Left cardiac atrium (tissue), 4 donors: ENCODE measurements around the gene RPUSD3. TPM values are rescaled to one million over a fixed set of nuclear protein-coding genes. Genes with fewer than 3 reads are reported as not detected.

Experiments
- ATAC-seq, 2 donors: fragments of 200-7000 bp; cut with Tn5 transposase; one replicate each; pipeline ENCODE4 v1.9.1; 2020; ENCODE audit warnings: mild to moderate bottlenecking in 2 of 2, moderate library complexity in 2 of 2
- DNase-seq: peaks from one replicate; pipeline ENCODE4 v3.0.0-alpha.2; 2020
- intact Hi-C, 2 donors: fragments of 100-400 bp; cut with DNase I; formaldehyde crosslinking; loops; one replicate each; pipeline versions ENCODE4 v1.14.1 to v1.15.1; 2022 to 2023
- total RNA-seq, 2 donors: library from RNA; stranded (reverse); fragmentation: NEBNext Ultra II Directional; extraction: Animal tissue kit (Norgen Biotek cat#: 25700); gene quantifications; one replicate each; pipeline ENCODE4 v1.2.1, GENCODE V29; 2021
- donor health status: DM: no; HTN: yes; CAD: no.
- donor health status: DM: no; HTN: yes; CAD: no; lungs with severe emphysema.
- donor health status: DM: yes; HTN: yes; CAD: no.
- donor health status: Dilated cardiomyopathy.

Gene RPUSD3
- total RNA-seq, 2 donors from 2014 or later, result 26.2 to 36.3 TPM

DNA sequence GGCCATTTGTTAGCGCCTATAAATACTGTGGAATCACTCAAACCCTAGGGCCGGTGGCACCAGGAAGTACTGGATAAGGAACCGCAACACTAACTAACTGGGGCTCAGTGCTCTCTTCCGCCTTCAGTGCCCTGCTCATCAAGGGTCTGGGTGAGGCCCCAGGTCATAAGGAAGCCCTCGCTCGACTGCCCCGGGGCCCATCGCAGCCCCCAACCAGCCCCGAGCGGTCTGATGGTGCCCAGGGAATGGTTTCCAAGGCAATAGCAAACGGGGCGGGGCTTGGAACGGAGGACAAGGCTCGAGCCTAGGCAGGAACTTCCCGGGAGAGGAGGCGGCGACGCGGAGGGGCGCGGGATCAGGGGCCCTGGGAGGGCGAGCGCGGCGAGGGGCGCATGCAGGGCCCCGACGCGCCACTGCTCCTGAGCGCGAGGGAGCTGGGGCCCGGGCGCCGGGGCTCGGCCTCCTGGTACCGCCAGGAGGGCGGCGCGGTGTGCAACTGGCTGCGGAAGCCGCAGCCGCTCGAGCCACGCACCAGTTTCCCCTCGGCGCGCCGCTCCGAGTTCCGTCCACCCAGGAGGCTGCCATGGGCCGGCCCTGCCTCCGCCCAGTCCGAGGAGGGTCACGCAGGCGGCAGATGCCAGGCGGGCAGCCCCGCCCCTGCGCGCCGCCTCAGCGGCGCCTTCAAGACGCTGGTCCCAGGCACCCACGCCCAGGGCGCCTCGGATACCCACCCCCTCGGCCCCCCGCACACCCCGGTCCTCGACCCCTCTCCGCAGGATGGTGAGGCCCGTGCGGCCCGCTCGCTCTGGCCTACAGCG lies 34.0 kb downstream of the RPUSD3 start, which contains the start of gene TTLL3:
TTLL3 (plus strand) TSS at position 648 of the 818 bp plus-strand sequence. CDS start 400 bp downstream, outside the sequence.
- peak; percentile 92 to 93 for ATAC-seq
- intact Hi-C loops, result loop anchor here in 1 of 2 donors (10.0 kb wide), 1 partner anchor 75 kb away; the partner anchor contains the start of gene BRPF1
- peak; percentile 86 for DNase-seq

GRCh38 chr3:9809239-9809614 lies 34.6 kb downstream of the RPUSD3 start:
- no peak for DNase-seq
- intact Hi-C loops, result loop anchor here in 1 of 2 donors (10.0 kb wide), 1 partner anchor 74 kb away; the partner anchor contains the start of gene BRPF1
- ATAC-seq, result peak in 1 of 2 donors; percentile 4

GRCh38 chr3:9808345-9809037 lies 35.3 kb downstream of the RPUSD3 start:
- ATAC-seq, result peak in 1 of 2 donors; percentile 1
- DNase-seq, result no peak
- intact Hi-C loops, result loop anchor here in 1 of 2 donors (10.0 kb wide), 1 partner anchor 74 kb away; the partner anchor contains the start of gene BRPF1

DNA sequence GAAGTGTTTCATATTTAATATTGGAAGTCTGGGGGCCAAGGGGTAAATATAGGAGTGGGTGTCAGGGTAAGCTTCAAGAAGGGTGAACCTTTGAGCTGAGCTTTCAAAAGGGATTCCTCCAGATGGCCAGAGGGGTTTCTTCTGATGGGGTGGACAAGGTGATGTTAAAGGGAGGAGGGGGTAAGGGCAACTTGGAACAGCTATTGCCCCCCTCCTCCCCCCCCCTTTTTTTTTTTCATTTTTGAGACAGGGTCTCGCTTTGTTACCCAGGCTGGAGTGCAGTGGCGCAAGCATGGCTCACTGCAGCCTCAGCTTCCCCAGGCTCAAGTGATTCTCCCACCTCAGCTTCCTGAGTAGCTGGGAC lies 35.8 kb downstream of the RPUSD3 start:
- DNase-seq (no peak), ATAC-seq (no peak)
- intact Hi-C loops, result loop anchor here in 1 of 2 donors (10.0 kb wide), 1 partner anchor 73 kb away; the partner anchor contains the start of gene BRPF1

- no peak for DNase-seq
These were observed 36.9 kb downstream of the RPUSD3 start for GRCh38 chr3:9806688-9807589.

GRCh38 chr3:9806137-9806536 lies 37.7 kb downstream of the RPUSD3 start:
- DNase-seq (no peak), ATAC-seq (no peak)

More at GRCh38 chr3:9806688-9807589, 36.9 kb downstream of the RPUSD3 start:
- no peak for ATAC-seq
- intact Hi-C loops, result loop anchor here in 1 of 2 donors (10.0 kb wide), 1 partner anchor 72 kb away; the partner anchor contains the start of gene BRPF1

DNA sequence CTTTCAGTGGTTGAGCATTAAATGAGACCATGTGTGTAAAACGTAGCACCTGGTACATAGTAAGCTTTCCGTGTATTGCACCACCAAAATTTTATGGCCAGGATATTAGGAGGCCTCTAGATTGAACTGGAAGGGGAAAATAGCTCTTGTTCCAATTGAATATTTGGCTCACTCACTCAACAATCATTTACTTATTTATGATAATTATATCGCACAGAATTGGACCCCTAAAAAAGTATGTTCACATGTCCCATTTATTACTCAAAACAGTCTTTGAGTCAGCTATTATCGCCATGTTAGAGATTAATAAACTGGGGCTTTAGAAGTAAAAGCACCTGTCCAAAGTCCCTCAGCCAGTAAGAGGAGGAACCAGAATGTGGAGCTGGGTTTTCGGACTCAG lies 38.8 kb downstream of the RPUSD3 start:
- no peak for DNase-seq
- ATAC-seq, result no peak
- intact Hi-C loops, result loop anchor here in 1 of 2 donors (10.0 kb wide), 1 partner anchor 70 kb away; the partner anchor contains the start of gene BRPF1

More at GRCh38 chr3:9806137-9806536, 37.7 kb downstream of the RPUSD3 start:
- intact Hi-C loops, result loop anchor here in 1 of 2 donors (10.0 kb wide), 1 partner anchor 71 kb away; the partner anchor contains the start of gene BRPF1

GRCh38 chr3:9803494-9803893 lies 40.3 kb downstream of the RPUSD3 start:
- ATAC-seq, result peak in 1 of 2 donors; percentile 6

GRCh38 chr3:9800529-9800928 lies 43.3 kb downstream of the RPUSD3 start:
- DNase-seq (no peak), ATAC-seq (no peak)
- intact Hi-C loops, result loop anchor here in 1 of 2 donors (10.0 kb wide), 1 partner anchor 66 kb away; the partner anchor contains the start of gene BRPF1

More at GRCh38 chr3:9803494-9803893, 40.3 kb downstream of the RPUSD3 start:
- no peak for DNase-seq
- intact Hi-C loops, result loop anchor here in 1 of 2 donors (10.0 kb wide), 1 partner anchor 69 kb away; the partner anchor contains the start of gene BRPF1

DNA sequence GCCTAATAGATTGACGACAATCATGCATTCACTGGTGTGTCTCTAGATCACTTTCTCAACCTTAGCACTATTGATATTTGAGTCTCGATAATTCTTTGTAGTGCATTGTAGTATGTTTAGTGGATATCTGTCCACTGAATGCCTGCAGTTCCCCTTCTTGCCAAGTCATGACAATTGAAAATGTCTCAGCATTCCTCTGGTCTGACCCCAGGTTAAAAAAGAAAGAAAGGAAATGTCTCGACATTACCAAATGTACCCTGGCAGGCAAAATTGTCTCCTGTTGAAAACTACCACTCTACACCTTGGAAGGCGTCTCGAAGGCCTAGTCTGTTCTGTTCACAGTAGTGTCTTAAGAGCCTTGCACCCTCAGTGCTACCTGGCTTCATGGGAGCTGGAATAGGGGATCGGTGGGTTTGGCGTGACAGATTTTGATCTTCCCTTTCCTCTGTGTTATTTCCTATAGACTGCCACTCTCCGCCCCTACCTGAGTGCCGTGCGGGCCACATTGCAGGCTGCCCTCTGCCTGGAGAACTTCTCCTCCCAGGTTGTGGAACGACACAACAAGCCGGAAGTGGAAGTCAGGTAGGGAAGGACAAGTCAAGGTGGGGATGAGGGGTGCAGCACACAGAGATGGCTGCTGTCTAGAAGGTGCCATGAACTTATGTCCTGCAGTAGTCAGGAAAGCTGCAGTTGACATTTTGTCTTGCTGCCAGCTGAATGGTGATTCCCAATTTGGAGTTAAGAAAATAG lies 46.4 kb downstream of the RPUSD3 start:
- ATAC-seq (no peak), DNase-seq (no peak)
- intact Hi-C loops, result no loop called here

DNA sequence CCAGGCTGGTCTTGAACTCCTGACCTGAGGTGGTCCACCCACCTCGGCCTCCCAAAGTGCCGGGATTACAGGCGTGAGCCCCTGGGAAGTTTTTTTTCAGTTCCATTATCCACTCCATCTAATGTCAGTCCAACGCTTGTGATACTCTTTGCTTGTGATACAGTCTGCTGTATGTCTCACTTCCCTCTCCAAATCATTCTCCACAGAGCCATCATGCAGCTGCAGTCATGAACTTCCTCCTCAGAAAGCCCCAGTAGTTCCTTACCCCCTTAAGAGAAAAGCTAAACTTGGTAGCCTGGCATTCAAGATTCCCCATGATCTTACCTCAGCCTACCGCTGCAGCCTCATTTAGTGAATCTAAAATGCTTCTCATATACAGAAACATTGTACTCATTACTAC lies 48.6 kb downstream of the RPUSD3 start:
- intact Hi-C loops, result no loop called here
- no peak for DNase-seq
- ATAC-seq, result no peak

DNA sequence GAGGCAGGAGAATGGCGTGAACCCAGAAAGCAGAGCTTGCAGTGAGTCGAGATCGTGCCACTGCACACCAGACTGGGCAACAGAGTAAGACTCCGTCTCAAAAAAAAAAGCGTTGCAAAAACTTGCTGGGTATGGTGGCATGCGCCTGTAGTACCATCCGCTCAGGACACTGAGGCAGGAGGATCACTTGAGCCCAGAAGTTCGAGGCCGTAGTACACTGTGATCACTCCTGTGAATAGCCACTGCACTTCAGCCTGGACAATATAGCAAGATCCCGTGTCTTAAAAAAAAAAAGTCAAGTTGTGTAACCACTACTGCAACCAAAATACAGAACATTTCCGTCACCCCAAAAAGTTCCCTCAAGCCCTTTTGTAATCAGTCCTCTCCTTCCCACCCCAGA lies 49.4 kb downstream of the RPUSD3 start:
- intact Hi-C loops, result no loop called here
- ATAC-seq (no peak), DNase-seq (no peak)

DNA sequence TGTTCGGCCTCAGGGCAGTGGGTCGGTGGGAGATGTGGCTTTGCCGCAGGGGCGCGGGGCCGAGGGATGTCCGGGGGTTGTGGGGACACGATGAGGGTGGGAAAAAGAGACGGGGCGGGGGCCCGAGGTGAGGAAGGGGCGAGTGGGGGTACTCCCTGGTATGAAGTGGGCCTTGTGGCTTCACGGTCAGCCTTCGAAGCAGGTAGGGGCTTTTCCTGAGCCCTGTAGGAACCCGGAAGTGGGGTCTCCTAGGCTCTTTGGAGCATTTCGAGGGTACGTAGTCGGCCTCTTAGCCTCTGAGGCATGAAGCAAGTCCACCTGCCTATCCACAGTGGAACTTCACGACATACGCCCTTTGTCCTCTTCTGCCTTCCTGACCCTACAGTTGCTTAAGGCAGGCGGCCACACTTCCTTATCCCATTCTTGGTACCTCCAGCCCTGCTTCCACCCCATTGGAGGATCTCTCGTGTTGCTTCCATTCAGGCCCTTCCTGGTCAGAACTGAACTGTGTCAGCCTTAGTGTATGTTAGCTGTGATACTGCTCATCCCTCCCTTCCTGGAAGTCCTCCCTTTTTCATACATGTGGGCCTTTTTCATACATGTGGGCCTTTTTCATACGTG lies 50.5 kb downstream of the RPUSD3 start:
- intact Hi-C loops, result no loop called here

GRCh38 chr3:9792405-9793160 lies 51.2 kb downstream of the RPUSD3 start, which contains the start of the genes ARPC4 and TADA3:
ARPC4 (plus strand) TSS chr3:9793082; CDS start chr3:9793122, 40 bp downstream.
TADA3 (minus strand) TSS chr3:9792473; CDS start chr3:9791466, 1,007 bp downstream.
- intact Hi-C loops, result no loop called here
- DNase-seq (peak; percentile 97), ATAC-seq (peak; percentile 94 to 95)

More for the DNA sequence above, 50.5 kb downstream of the RPUSD3 start:
- peak; percentile 37 for DNase-seq
- peak; percentile 1 to 23 for ATAC-seq

GRCh38 chr3:9791790-9792404 lies 51.9 kb downstream of the RPUSD3 start:
- no peak for DNase-seq

DNA sequence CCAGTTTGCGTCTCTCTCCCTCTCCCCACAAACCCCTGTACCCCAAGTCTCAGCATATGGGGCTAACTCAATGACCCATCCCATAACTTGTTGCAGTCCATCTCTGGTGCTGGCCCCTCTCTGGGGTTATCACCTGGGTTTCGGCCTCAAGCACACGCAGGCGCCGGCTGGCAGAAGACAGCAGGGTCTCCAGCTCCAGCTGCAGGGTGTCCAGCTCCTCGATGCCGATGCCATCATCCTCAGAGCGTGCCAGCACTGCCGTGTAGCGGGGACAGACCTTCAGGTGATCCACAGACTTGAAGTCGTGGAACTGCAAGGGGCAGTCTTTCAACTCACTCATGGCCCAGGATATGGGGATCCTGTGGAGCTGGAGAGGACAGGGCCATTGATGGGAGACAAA lies 52.7 kb downstream of the RPUSD3 start:
- intact Hi-C loops, result no loop called here
- DNase-seq (no peak), ATAC-seq (no peak)

More at GRCh38 chr3:9791790-9792404, 51.9 kb downstream of the RPUSD3 start:
- no peak for ATAC-seq
- intact Hi-C loops, result no loop called here
